ENCODE measurements around the gene LIN54. TPM values are rescaled to one million over a fixed set of nuclear protein-coding genes. Genes with fewer than 3 reads are reported as not detected.

LIN54 gene
- total and polyA plus RNA-seq, 2 of the 13 experiments (the other 11 are each of a cell fraction or from before 2014, with no cell fraction given): 25.2 to 32.9 TPM

DNA sequence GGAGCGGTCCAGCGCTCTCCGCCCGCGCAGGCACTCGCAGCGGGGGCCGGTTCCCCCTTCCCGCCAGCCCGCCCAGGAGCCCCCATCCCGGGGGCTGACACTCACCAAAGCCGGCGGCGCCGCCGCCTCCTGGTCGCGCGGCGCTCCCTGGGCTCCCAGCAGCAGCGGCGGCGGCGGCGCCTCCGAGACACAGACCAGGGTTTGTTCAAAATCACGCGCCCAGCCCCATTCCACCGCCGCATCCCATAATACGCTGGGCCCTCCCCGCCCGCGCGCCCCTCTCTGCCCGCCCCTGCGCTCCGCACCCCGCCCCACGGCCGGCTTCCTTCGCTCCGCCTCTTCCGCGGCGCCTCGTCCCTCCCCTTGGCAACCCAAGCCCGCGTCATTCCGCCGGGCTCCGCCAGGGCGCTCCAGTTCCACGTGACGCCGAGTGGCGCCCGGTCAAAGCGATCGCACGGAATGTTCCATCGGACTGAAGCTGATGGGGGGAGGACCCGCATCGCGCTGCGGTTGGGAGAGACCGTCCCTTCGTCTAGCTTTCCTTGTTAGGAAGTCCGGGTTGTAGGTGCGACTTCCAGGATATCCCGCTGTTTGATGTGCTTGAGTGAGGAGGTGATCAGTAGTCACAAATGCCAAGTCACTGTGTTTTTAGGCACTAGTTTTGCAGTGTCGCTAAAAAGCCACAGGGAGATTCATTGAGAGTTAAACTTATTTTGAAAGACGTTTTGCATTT, 2.2 kb upstream of the LIN54 start (continued):
- TF ChIP-seq SRSF1 (optimal IDR thresholded peaks at IDR 0.05; ENCODE audit: low read depth, low read length) (no peak), CREB1 (IDR thresholded peaks at IDR 0.05) (peak; percentile 91), CREB1 (CRISPR knock-in tag; IDR thresholded peaks at IDR 0.05) (peak; percentile 89), ZNF878 (CRISPR knock-in tag; IDR thresholded peaks at IDR 0.05) (no peak; the same call in 1 of the 2 replicates), ZNF205 (CRISPR knock-in tag; IDR thresholded peaks at IDR 0.05) (peak; percentile 77; the same call in 1 of the 2 replicates), KDM3A (CRISPR knock-in tag; IDR thresholded peaks at IDR 0.05; ENCODE audit: low read depth) (peak; percentile 87), ZNF367 (CRISPR knock-in tag; IDR thresholded peaks at IDR 0.05; ENCODE audit: borderline replicate concordance) (no peak), CENPT (CRISPR knock-in tag; IDR thresholded peaks at IDR 0.05; ENCODE audit: low read depth) (no peak), CENPX (CRISPR knock-in tag; IDR thresholded peaks at IDR 0.05) (no peak), RAD21 (CRISPR knock-in tag; IDR thresholded peaks at IDR 0.05) (peak; percentile 62; the same call in 1 of the 2 replicates), RXRA (CRISPR knock-in tag; IDR thresholded peaks at IDR 0.05) (peak; percentile 80), ZNF589 (CRISPR knock-in tag; conservative IDR thresholded peaks at IDR 0.05) (0 out of 2 replicates have a peak, but pooled peaks have one; percentile 57), SNRNP70 (IDR thresholded peaks at IDR 0.05; ENCODE audit: low read depth, low read length) (no peak), PTBP1 (IDR thresholded peaks at IDR 0.05; ENCODE audit: low read depth, low read length, poor library complexity, severe bottlenecking) (no peak), KLF15 (CRISPR knock-in tag; IDR thresholded peaks at IDR 0.05; ENCODE audit: borderline replicate concordance) (no peak), ASH2L (IDR thresholded peaks at IDR 0.05; ENCODE audit: insufficient read length, low read depth, low read length) (peak; percentile 8), MEF2D (CRISPR knock-in tag; IDR thresholded peaks at IDR 0.05) (peak; percentile 86), ZNF879 (CRISPR knock-in tag; IDR thresholded peaks at IDR 0.05) (no peak), ZNF556 (CRISPR knock-in tag; IDR thresholded peaks at IDR 0.05; ENCODE audit: borderline replicate concordance) (peak; percentile 85; the same call in 1 of the 2 replicates), IKZF1 (IDR thresholded peaks at IDR 0.05) (no peak), TCF12 (IDR thresholded peaks at IDR 0.05) (no peak), TCF12 (CRISPR knock-in tag; IDR thresholded peaks at IDR 0.05) (no peak), MAFK (conservative IDR thresholded peaks at IDR 0.05 in 1 of 2, IDR thresholded peaks at IDR 0.05 in 1 of 2; ENCODE audit: low read length in 2 of 2) (peak in 1 of 2 experiments; percentile 61; a peak in 3 of 4 replicates)
- TF ChIP-seq, protein P1, sequence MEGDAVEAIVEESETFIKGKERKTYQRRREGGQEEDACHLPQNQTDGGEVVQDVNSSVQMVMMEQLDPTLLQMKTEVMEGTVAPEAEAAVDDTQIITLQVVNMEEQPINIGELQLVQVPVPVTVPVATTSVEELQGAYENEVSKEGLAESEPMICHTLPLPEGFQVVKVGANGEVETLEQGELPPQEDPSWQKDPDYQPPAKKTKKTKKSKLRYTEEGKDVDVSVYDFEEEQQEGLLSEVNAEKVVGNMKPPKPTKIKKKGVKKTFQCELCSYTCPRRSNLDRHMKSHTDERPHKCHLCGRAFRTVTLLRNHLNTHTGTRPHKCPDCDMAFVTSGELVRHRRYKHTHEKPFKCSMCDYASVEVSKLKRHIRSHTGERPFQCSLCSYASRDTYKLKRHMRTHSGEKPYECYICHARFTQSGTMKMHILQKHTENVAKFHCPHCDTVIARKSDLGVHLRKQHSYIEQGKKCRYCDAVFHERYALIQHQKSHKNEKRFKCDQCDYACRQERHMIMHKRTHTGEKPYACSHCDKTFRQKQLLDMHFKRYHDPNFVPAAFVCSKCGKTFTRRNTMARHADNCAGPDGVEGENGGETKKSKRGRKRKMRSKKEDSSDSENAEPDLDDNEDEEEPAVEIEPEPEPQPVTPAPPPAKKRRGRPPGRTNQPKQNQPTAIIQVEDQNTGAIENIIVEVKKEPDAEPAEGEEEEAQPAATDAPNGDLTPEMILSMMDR (CRISPR knock-in tag; IDR thresholded peaks at IDR 0.05): peak; percentile 83
- TF ChIP-seq, protein P2, sequence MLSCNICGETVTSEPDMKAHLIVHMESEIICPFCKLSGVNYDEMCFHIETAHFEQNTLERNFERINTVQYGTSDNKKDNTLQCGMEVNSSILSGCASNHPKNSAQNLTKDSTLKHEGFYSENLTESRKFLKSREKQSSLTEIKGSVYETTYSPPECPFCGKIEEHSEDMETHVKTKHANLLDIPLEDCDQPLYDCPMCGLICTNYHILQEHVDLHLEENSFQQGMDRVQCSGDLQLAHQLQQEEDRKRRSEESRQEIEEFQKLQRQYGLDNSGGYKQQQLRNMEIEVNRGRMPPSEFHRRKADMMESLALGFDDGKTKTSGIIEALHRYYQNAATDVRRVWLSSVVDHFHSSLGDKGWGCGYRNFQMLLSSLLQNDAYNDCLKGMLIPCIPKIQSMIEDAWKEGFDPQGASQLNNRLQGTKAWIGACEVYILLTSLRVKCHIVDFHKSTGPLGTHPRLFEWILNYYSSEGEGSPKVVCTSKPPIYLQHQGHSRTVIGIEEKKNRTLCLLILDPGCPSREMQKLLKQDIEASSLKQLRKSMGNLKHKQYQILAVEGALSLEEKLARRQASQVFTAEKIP (CRISPR knock-in tag; IDR thresholded peaks at IDR 0.05; ENCODE audit: borderline replicate concordance): no peak
- TF ChIP-seq, protein P3, sequence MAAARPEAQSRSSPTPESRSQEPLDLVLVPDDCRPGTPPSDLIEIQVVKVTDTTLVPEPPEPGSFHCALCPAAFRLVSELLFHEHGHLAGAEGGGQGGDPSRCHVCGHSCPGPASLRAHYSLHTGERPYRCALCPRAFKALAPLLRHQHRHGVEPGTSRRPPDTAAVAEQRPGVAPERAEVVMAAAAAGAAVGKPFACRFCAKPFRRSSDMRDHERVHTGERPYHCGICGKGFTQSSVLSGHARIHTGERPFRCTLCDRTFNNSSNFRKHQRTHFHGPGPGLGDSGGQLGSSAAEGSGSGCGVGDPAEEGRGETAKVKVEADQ (CRISPR knock-in tag; IDR thresholded peaks at IDR 0.05; ENCODE audit: borderline replicate concordance): no peak
- TF ChIP-seq, protein P4, sequence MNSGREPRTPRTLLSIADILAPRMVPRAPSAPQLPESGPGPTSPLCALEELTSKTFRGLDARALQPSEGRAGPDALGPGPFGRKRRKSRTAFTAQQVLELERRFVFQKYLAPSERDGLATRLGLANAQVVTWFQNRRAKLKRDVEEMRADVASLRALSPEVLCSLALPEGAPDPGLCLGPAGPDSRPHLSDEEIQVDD (CRISPR knock-in tag; IDR thresholded peaks at IDR 0.05; ENCODE audit: borderline replicate concordance): no peak
